HG03558 (cell line): ENCODE data around the gene GRIA1.

ENCODE experiments used
- ATAC-seq: cut with Tn5 transposase; IDR thresholded peaks from one replicate; pipeline ENCODE4 v1.9.1; 2021; ENCODE audit warnings: moderate number of reproducible peaks; ENCODE audit not compliant: unreplicated experiment; ENCODE audit errors: extremely low read depth

GRIA1 gene

GRCh38 chr5:153641183-153641688, 150.8 kb downstream of the GRIA1 start:
- ATAC-seq, result no peak

- no peak for ATAC-seq
Measured at GRCh38 chr5:153654504-153655200, 164.2 kb downstream of the GRIA1 start.

DNA sequence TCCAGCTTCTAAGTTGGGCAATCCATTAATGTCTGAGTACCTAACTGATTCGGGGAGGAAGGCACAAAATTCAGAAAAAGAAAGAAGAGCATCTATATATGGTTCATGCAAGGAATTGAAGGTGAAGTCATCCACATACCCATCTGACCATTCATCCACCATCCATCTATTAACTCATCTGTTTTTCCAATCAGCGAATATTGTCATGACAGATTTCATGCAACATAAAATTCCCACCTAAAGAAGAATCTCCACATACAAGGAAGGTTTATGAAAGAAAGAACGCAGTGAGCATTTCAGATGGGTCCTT, 164.7 kb downstream of the GRIA1 start:
- no peak for ATAC-seq

GRCh38 chr5:153658149-153658548, 167.7 kb downstream of the GRIA1 start:
- no peak for ATAC-seq

DNA sequence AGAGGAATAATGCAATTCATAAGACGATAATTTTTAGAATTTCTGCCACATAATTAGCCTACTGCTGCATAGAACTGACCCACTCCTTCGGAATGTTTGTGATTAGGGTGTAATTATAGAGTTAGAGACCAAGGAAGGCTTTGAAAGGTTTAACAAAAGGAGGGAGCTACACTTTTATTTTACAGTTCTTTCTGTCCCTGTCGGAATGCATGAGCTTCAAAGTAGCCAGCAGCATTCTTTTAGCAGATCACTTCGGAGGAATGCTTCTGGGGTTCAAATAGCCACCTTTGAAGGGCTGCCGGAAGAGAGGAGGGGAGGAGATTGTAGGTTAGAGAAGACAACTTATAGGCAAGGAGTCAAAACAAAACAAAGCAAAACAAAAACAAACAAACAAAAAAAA, 168.1 kb downstream of the GRIA1 start:
- no peak for ATAC-seq

DNA sequence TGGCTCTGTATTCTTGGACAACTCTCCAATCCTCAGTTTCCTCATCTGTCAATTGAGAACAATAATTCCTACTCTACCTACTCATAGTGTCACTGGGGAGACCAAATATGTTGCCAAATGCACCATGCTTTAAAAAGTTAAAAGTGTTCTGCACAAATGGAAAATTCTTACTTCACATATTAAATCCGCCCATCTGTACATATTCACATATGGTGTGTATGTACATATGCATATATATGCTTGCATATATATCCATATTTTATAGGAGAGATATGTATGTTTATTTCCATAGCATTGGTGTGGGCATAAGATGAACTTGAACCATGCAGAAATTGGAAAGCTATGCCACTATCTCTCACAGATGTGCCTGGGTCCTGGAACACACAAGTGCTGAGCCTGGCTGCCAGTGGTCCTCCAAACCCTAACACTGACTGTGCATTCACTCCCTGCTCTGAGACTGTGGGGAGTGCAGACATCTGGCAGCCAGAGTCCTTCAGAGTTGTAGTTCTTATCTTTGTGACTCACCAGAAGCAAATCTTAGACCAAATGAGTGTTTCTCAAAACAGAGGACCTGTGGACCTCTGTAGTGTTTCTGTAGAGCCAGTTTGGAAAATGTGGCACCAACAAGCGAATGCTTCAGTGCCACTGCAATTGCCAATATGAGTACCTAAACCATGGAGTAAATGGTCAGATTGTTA, 168.7 kb downstream of the GRIA1 start:
- no peak for ATAC-seq

- ATAC-seq, result no peak
Measured at GRCh38 chr5:153660919-153661318, 170.4 kb downstream of the GRIA1 start.

GRCh38 chr5:153661897-153662296, 171.4 kb downstream of the GRIA1 start:
- ATAC-seq, result no peak

DNA sequence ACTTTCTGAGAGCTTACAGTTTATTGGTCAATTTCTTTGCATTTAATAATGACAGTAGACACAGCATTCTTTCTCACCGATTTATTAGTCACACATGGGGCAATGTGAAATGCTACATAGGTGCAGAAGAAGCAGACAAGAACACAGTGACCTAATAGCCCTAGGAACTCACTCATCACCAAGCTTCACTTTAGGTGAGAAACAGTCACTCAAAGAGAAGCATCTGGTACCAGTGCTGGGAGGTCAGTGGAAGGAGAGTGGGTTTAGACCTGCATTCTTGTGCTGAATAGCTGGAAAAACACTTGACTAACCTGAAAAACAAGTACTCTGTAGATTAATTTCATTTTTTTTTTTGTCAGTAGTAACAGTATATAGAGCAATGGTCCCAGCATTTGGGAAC, 179.6 kb downstream of the GRIA1 start:
- no peak for ATAC-seq

- no peak for ATAC-seq
Measured at GRCh38 chr5:153671653-153672346, 181.3 kb downstream of the GRIA1 start.

DNA sequence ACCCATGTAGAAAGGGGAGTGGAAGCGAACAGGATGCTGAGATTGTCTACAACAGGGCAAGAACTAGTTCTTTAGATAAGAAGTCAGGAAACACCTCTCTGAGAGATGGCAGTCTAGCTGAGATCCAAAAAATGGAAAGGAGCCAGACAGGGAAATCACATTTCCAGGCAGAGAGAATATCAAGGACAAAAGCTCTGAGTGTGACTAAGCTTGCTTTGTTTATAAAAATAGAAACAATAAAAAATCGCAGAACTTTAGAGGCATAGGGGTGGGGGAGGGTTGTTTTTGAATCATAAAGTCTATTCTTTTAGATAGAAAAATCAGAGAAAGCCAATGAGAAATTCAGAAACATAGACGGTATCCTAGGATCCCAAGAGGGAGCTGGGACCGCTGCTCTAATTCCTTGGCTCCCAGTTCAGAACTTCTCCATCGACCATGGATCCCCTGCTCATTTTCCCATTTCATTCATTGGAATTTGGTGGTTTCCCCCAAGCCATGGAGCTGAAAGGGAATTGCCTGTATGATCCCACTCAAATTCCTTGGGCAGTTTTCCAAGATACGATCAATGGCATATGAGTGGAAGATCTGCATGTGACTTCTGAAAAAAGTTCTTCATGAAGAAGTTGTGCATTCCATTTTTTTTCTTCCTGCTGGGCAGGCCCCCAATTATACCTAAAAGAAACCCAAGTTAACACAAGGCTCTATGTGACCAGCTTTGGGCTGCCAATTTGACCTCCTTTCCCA, 182.0 kb downstream of the GRIA1 start:
- no peak for ATAC-seq

GRCh38 chr5:153674356-153674755, 183.9 kb downstream of the GRIA1 start:
- ATAC-seq, result no peak

DNA sequence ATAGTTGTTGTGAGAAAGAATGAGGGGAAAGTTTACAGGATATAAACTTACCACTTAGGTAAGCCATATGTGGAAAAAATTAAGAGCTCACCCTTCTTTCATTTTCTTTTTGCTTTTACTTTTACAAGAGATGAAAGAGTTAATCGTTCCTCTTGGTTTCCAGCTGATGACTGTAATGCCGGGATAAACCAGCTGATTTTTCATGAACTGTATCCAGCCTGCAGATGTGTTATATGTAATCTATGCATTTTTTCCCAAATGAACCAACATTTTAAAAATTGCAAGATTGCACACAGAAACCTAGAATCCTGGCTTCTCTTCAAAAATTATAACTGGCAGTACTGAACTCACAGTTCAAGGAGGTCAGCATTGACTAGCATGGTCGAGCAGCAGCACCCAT, 185.9 kb downstream of the GRIA1 start:
- no peak for ATAC-seq

- ATAC-seq, result no peak
Measured at GRCh38 chr5:153676821-153677220, 186.4 kb downstream of the GRIA1 start.

DNA sequence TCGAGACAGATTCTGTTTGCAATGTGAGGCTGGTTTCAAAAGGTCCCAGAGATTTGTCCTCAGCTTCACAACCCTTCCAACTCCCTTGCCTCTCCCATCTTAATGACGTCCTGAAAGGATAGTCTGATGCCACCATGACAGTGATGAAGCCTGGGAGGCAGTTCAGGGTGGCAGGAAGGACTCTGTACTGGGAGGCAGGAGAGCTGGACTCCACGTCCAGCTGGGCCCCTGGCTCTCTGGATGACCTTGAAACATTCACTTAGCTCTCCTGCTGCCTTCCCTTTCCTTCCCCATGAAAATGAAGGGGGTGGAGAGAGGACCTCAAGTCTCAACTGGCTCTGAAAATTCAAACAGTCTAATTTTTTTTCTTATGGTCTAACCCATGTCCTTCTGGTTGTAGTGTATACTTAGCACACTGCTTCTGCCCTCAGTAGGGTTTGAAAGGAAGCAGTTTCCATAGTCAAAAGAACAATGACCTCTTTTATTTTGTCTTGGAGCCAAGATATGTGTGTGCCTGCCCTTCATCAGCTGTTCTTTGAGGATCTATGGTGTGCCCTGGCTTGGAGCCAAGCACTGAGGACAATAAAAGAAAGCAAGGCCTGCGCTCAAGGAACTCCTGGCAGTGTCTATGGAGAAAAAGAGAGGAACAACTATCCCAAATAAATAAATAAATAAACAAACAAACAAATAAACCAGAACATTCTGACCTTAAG, 188.3 kb downstream of the GRIA1 start:
- no peak for ATAC-seq

GRCh38 chr5:153690236-153690635, 199.8 kb downstream of the GRIA1 start:
- no peak for ATAC-seq

DNA sequence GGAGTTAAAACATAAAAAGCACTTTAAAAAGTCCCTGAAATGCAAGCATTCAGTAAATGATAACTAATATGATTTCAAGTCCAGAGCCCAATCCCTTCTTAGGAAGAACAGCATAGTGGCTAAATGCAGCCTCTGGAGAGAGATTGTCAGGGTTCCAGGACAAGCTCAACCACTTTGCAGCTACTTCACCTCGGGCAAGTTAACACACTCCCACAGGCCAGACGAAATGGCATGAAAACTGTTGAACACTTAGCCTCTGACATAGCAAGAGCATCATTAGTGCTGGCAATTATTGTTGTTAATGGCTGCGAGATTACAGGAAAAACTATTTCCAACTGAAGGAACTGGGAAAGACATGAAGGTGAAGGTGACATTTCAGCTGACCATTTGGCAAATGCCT, 205.8 kb downstream of the GRIA1 start:
- no peak for ATAC-seq

- no peak for ATAC-seq
Measured at GRCh38 chr5:153699035-153699434, 208.6 kb downstream of the GRIA1 start.

GRCh38 chr5:153700940-153701339, 210.5 kb downstream of the GRIA1 start:
- ATAC-seq, result no peak

DNA sequence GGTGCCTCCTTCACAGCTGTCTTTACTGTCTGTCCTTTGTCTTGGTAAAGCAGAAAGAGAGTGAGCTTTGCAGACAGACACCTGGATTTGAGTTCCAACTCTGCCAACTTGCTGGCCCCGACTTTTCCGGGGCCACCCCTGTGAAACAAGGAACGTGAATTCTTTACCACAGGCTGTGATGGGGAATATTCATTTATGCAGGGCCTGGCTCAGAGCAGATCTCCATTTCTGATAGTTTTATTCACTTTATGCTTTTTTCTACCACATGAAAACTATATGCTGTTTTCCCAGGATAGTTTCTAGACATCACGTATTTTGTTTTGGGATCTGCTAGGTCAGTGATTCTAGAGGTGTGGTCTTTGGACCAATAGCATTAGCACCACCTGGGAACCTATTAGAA, 211.8 kb downstream of the GRIA1 start:
- ATAC-seq, result no peak
